MM.1S (cell line): ENCODE measurements around the gene IQCK.

Source experiments
- DNase-seq: peaks from one replicate; pipeline ENCODE4 v3.0.0-alpha.2; 2015
- H2AFZ ChIP-seq: fragments of 300-600 bp; sonication (generic); 2 replicates; pipeline ENCODE4 v1.6.0; 2016; ENCODE audit warnings: antibody characterized with exemption, low read length
- H3F3A ChIP-seq: fragments of 300-600 bp; sonication (generic); 2 replicates; pipeline ENCODE4 v1.6.1; 2016; ENCODE audit warnings: mild to moderate bottlenecking, antibody characterized with exemption, low read length, moderate library complexity, mixed read lengths; ENCODE audit not compliant: insufficient read depth
- H3K27ac ChIP-seq: fragments of 300-600 bp; sonication (generic); 2 replicates; pipeline ENCODE4 v1.5.1; 2016; ENCODE audit warnings: mild to moderate bottlenecking, low read length
- H3K27me3 ChIP-seq: fragments of 300-600 bp; sonication (generic); replicated peaks from 2 replicates; pipeline ENCODE4 v1.6.0; 2016; ENCODE audit warnings: low read length; ENCODE audit not compliant: insufficient read depth
- H3K36me3 ChIP-seq: fragments of 300-600 bp; sonication (generic); replicated peaks from 2 replicates; pipeline ENCODE4 v1.6.1; 2016; ENCODE audit warnings: mild to moderate bottlenecking, low read length, mixed read lengths; ENCODE audit not compliant: insufficient read depth
- H3K4me1 ChIP-seq: fragments of 300-600 bp; sonication (generic); 2 replicates; pipeline ENCODE4 v1.6.1; 2016; ENCODE audit warnings: low read length, mixed read lengths
- H3K4me2 ChIP-seq: fragments of 300-600 bp; sonication (generic); 2 replicates; pipeline ENCODE4 v1.6.0; 2016; ENCODE audit warnings: low read depth, low read length
- H3K4me3 ChIP-seq: fragments of 300-600 bp; sonication (generic); 2 replicates; pipeline ENCODE4 v1.5.1; 2016; ENCODE audit warnings: low read length, mixed read lengths
- H3K79me2 ChIP-seq: fragments of 300-600 bp; sonication (generic); 2 replicates; pipeline ENCODE4 v1.6.1; 2016; ENCODE audit warnings: mixed run types, low read length, mixed read lengths
- H3K9ac ChIP-seq: fragments of 300-600 bp; sonication (generic); 2 replicates; pipeline ENCODE4 v1.6.1; 2016; ENCODE audit warnings: low read length, mixed read lengths
- H3K9me2 ChIP-seq: fragments of 300-600 bp; sonication (generic); replicated peaks from 2 replicates; pipeline ENCODE4 v1.6.1; 2016; ENCODE audit warnings: mild to moderate bottlenecking, low read length, mixed read lengths; ENCODE audit not compliant: insufficient read depth
- H3K9me3 ChIP-seq: fragments of 300-600 bp; sonication (generic); replicated peaks from 2 replicates; pipeline ENCODE4 v1.6.1; 2016; ENCODE audit warnings: mild to moderate bottlenecking, low read length, mixed read lengths; ENCODE audit not compliant: insufficient read depth
- H4K20me1 ChIP-seq: fragments of 300-600 bp; sonication (generic); 2 replicates; pipeline ENCODE4 v1.6.1; 2016; ENCODE audit warnings: mild to moderate bottlenecking, low read length, moderate library complexity, mixed read lengths; ENCODE audit not compliant: insufficient read depth
- EZH2 ChIP-seq: fragments of 300-600 bp; sonication (generic); optimal IDR thresholded peaks from 2 replicates; pipeline ENCODE3; 2017; ENCODE audit warnings: low read depth, mild to moderate bottlenecking, antibody characterized with exemption, low read length, mixed read lengths
- EZH2phosphoT487 ChIP-seq: fragments of 300-600 bp; sonication (generic); IDR thresholded peaks from 2 replicates; pipeline ENCODE4 v1.6.1; 2018; ENCODE audit warnings: antibody characterized with exemption, low read length
- TF ChIP-seq, protein P1 (sequence below): fragments of 300-600 bp; sonication (generic); IDR thresholded peaks from 2 replicates; pipeline ENCODE4 v1.5.1; 2016; ENCODE audit warnings: antibody characterized with exemption, low read length, mixed read lengths

The IQCK gene

DNA sequence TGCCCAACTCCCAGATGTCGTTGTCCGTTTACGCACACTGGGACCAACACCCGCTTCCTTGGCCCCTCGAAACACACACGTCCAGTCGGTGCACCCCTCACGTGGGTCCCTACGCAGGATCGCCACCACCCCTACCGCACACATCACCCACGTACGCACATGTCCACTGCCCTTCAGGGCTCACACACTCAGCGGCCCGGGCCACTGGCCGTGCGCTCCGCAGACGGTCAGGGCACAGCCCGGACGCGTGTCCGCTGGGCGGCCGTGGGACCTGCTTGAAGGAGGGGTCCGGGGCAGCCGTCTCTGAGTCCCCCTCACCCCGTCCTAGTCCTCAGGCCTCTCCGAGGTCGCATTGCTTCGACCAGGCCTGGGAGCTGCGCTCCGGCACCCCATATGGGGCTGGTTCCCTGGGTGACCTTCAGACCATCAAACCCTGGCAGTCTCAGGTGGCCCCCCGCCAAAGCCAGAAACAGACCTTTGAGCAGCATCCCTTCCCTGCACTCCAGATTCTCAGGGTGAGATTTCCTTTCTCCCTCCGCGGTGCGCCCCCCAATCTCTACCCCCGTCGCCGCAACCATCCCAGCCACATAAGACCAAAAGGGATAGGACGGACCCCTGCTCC, 167.5 kb downstream of the IQCK start:
- no peaks in the 10 kb centered on the region for H3K9me3 ChIP-seq
- peak overlapping the region; percentile 95 for H3K4me2 ChIP-seq
- peak overlapping the region; percentile 84; the same call in 1 of the 2 replicates for H2AFZ ChIP-seq
- no peaks in the 10 kb centered on the region for H3K79me2 ChIP-seq
- H4K20me1 ChIP-seq: no peaks in the 10 kb centered on the region
- H3K27me3 ChIP-seq: peaks cover 19% of the 10 kb centered on the region
- no peaks in the 10 kb centered on the region for H3F3A ChIP-seq
- 0 out of 2 replicates have a peak overlapping the region, but pooled peaks have one; percentile 66 for H3K4me3 ChIP-seq
- no peak overlapping the region for H3K9ac ChIP-seq
- no peaks in the 10 kb centered on the region for H3K9me2 ChIP-seq
- H3K36me3 ChIP-seq: no peaks in the 10 kb centered on the region
- TF ChIP-seq EZH2 (no peak), EZH2phosphoT487 (no peak)
- TF ChIP-seq, protein P1, sequence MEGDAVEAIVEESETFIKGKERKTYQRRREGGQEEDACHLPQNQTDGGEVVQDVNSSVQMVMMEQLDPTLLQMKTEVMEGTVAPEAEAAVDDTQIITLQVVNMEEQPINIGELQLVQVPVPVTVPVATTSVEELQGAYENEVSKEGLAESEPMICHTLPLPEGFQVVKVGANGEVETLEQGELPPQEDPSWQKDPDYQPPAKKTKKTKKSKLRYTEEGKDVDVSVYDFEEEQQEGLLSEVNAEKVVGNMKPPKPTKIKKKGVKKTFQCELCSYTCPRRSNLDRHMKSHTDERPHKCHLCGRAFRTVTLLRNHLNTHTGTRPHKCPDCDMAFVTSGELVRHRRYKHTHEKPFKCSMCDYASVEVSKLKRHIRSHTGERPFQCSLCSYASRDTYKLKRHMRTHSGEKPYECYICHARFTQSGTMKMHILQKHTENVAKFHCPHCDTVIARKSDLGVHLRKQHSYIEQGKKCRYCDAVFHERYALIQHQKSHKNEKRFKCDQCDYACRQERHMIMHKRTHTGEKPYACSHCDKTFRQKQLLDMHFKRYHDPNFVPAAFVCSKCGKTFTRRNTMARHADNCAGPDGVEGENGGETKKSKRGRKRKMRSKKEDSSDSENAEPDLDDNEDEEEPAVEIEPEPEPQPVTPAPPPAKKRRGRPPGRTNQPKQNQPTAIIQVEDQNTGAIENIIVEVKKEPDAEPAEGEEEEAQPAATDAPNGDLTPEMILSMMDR: no peak
- no peak overlapping the region for H3K27ac ChIP-seq
- no peak for DNase-seq
- 0 out of 2 replicates have a peak, but pooled peaks cover 3% of the 10 kb centered on the region for H3K4me1 ChIP-seq

DNA sequence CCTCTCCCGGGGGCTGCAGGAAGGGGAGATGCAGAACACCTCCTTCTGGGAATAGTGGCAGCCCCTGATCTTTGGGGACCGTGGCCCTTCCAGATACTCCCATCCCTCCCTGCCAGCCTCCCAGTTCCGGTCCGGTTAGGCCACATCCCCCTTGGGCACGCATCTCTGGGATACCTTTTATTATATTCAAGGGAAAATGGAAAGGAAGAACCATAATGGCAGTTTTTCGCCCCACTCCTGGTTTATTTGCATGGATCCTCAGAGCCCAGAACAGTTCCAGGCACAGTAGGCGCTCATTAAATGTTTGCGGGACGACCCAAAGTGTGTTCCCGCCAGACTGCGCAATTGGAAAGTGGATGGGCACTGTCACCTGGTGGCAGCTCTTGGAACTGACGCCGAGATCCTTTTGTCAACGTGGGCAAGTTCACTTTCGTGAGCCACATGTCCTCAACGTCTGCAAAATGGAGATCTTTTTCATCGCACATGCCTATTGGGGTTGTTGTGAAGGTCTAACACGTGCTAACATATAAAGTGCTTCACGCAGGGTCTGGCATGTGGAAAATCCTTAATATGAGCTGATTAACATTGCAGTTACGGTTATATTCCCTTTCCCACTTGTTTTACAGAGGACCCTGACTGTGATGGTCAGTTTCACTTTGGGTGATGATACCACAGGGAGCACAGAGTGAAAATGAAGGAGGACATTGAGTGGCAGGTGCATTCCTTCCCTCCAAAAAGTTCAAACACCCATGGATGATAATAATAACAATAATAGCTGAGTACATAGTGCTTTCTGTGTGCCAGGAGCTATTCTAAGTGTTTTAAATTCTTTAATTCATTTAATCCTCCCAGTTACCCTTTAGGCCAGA, 168.2 kb downstream of the IQCK start:
- peak overlapping the region; percentile 24; the same call in 1 of the 2 replicates for H3K9ac ChIP-seq
- H3K27ac ChIP-seq: no peak overlapping the region

DNA sequence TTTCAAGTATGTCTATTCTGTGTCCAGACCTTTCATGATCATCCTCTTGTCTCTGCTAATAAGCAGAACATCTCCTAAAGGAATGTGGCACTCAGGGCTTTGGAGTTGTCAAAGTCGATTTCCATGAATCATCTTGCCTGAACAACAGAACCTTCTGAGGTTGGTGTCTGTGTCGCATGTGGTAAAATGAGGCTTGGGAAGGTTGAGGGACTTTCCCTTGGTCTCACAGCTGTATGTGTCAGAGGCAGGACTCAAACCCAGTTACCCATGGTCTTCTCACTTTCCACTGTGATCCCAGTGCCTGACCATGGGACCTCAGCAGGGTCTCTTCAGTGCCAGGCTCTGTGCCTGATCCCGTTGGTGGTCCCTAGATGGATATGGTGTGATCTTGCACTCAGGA, 170.8 kb downstream of the IQCK start:
- H3K4me2 ChIP-seq: no peak overlapping the region
- no peaks in the 10 kb centered on the region for H3K9me2 ChIP-seq
- H3K27ac ChIP-seq: no peak overlapping the region
- no peaks in the 10 kb centered on the region for H3F3A ChIP-seq
- 0 out of 2 replicates have a peak, but pooled peaks cover 3% of the 10 kb centered on the region for H3K4me1 ChIP-seq
- no peaks in the 10 kb centered on the region for H3K36me3 ChIP-seq
- TF ChIP-seq, protein P1: no peak
- TF ChIP-seq EZH2phosphoT487 (no peak), EZH2 (no peak)
- no peak overlapping the region for H3K9ac ChIP-seq
- no peak overlapping the region for H2AFZ ChIP-seq
- no peaks in the 10 kb centered on the region for H3K79me2 ChIP-seq
- no peaks in the 10 kb centered on the region for H3K9me3 ChIP-seq
- no peaks in the 10 kb centered on the region for H4K20me1 ChIP-seq
- DNase-seq: no peak
- H3K27me3 ChIP-seq: peaks cover 7% of the 10 kb centered on the region
- no peak overlapping the region for H3K4me3 ChIP-seq

More for the DNA sequence above, 168.2 kb downstream of the IQCK start:
- TF ChIP-seq, protein P1: peak; percentile 99
- TF ChIP-seq EZH2phosphoT487: no peak
- Histone ChIP-seq H3K9me2 (no peaks in the 10 kb centered on the region), H3K9me3 (no peaks in the 10 kb centered on the region), H3K4me1 (0 out of 2 replicates have a peak, but pooled peaks cover 3% of the 10 kb centered on the region), H3K79me2 (no peaks in the 10 kb centered on the region), H3K36me3 (no peaks in the 10 kb centered on the region), H4K20me1 (no peaks in the 10 kb centered on the region), H3F3A (no peaks in the 10 kb centered on the region), H3K27me3 (peaks cover 19% of the 10 kb centered on the region), H3K4me3 (peak overlapping the region; percentile 18; the same call in 1 of the 2 replicates), H3K4me2 (peak overlapping the region; percentile 59), H2AFZ (peak overlapping the region; percentile 84)
- DNase-seq: peak; percentile 83
